MCF 10A (cell line): ENCODE data around the gene DCLK1. TPM values are rescaled to one million over a fixed set of nuclear protein-coding genes. Genes with fewer than 3 reads are reported as not detected.

Experiments
- BruUV-seq: library from RNA; stranded (reverse); fragments of 400-500 nt; replicated peaks from 2 replicates; lab custom pipeline; 2021; lab: Mats Ljungman, UMichigan
- CTCF ChIA-PET: fragments of 300-600 bp; sonication (Branson Sonifier 250); formaldehyde crosslinking; extraction: SDS; loops from one replicate; lab custom pipeline; 2021; ENCODE audit warnings: antibody characterized with exemption, inconsistent platforms; lab: Yijun Ruan, JAX
- POLR2A ChIA-PET: fragments of 300-600, 350-650 bp; sonication (Branson Sonifier 250); formaldehyde crosslinking; extraction: SDS; loops from one replicate; lab custom pipeline; 2020; ENCODE audit warnings: antibody characterized with exemption, inconsistent platforms; lab: Yijun Ruan, JAX
- DNase-seq: peaks from one replicate; pipeline ENCODE4 v3.0.0-alpha.2; 2018; ENCODE audit not compliant: unreplicated experiment
- H3K27ac Mint-ChIP-seq: one replicate; pipeline ENCODE4 v1.8.0; 2022; ENCODE audit warnings: mild to moderate bottlenecking, low read depth, mixed read lengths; ENCODE audit not compliant: unreplicated experiment
- H3K27me3 Mint-ChIP-seq: one replicate; pipeline ENCODE4 v1.8.0; 2022; ENCODE audit warnings: mixed read lengths; ENCODE audit not compliant: insufficient read depth, unreplicated experiment
- H3K36me3 Mint-ChIP-seq: one replicate; pipeline ENCODE4 v1.8.0; 2022; ENCODE audit warnings: mild to moderate bottlenecking, moderate library complexity, mixed read lengths; ENCODE audit not compliant: insufficient read depth, unreplicated experiment
- H3K4me1 Mint-ChIP-seq: one replicate; pipeline ENCODE4 v1.8.0; 2022; ENCODE audit warnings: mixed read lengths; ENCODE audit not compliant: insufficient read depth, unreplicated experiment
- H3K4me3 Mint-ChIP-seq: one replicate; pipeline ENCODE4 v1.8.0; 2022; ENCODE audit warnings: mild to moderate bottlenecking, moderate library complexity, mixed read lengths; ENCODE audit not compliant: unreplicated experiment
- H3K9me3 Mint-ChIP-seq: one replicate; pipeline ENCODE4 v1.8.0; 2022; ENCODE audit warnings: mixed read lengths; ENCODE audit not compliant: unreplicated experiment
- intact Hi-C: fragments of 100-400 bp; cut with micrococcal nuclease; formaldehyde crosslinking; loops from 2 replicates; pipeline ENCODE4 v1.14.1; 2022
- total RNA-seq: library from RNA; stranded (reverse); gene quantifications from 2 replicates; pipeline ENCODE4 v1.2.3, GENCODE V29; 2022
- TF ChIP-seq, protein P1 (sequence below): fragments of 200-600 bp; IDR thresholded peaks from one replicate; pipeline ENCODE4 v1.8.0; 2022; ENCODE audit warnings: antibody characterized with exemption, mild to moderate bottlenecking; ENCODE audit not compliant: unreplicated experiment

DCLK1 gene
- total RNA-seq, 1 experiment from 2014 or later, result 0.44 TPM

DNA sequence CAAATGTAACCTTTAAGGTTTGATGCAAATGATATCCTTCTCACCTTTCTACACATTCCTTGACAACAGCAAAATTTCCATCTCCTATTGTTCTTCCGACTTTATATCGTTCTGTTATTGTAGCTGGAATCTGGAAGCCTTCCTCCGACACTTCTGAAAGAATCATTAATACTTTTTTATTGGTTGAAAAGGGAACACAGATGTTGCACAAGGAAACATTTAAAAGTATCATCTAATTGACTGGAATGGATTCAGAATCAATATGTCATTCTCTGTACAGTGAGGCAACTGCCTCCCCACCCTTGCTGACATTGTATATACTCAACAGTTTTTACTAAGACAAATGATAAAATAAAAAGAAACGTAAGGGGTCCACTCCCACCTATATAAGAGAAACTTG, 295.2 kb downstream of the DCLK1 start:
- no peaks in the 10 kb centered on the region for H3K27me3 Mint-ChIP-seq
- no peaks in the 10 kb centered on the region for H3K36me3 Mint-ChIP-seq
- H3K4me3 Mint-ChIP-seq, result no peak overlapping the region
- ChIA-PET POLR2A (no interaction called here), CTCF (no interaction called here)
- no peak for DNase-seq
- TF ChIP-seq, protein P1, sequence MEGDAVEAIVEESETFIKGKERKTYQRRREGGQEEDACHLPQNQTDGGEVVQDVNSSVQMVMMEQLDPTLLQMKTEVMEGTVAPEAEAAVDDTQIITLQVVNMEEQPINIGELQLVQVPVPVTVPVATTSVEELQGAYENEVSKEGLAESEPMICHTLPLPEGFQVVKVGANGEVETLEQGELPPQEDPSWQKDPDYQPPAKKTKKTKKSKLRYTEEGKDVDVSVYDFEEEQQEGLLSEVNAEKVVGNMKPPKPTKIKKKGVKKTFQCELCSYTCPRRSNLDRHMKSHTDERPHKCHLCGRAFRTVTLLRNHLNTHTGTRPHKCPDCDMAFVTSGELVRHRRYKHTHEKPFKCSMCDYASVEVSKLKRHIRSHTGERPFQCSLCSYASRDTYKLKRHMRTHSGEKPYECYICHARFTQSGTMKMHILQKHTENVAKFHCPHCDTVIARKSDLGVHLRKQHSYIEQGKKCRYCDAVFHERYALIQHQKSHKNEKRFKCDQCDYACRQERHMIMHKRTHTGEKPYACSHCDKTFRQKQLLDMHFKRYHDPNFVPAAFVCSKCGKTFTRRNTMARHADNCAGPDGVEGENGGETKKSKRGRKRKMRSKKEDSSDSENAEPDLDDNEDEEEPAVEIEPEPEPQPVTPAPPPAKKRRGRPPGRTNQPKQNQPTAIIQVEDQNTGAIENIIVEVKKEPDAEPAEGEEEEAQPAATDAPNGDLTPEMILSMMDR, result no peak
- intact Hi-C loops, result no loop called here
- no peaks in the 10 kb centered on the region for H3K9me3 Mint-ChIP-seq
- BruUV-seq, result no TSS peak
- H3K27ac Mint-ChIP-seq, result no peak overlapping the region
- H3K4me1 Mint-ChIP-seq, result no peaks in the 10 kb centered on the region

GRCh38 chr13:35833608-35834275, 297.4 kb downstream of the DCLK1 start:
- intact Hi-C loops, result no loop called here
- Mint-ChIP-seq H3K4me1 (no peaks in the 10 kb centered on the region), H3K9me3 (no peaks in the 10 kb centered on the region), H3K27me3 (no peaks in the 10 kb centered on the region), H3K27ac (no peak overlapping the region), H3K36me3 (no peaks in the 10 kb centered on the region), H3K4me3 (no peak overlapping the region)
- DNase-seq, result no peak
- POLR2A ChIA-PET, result no interaction called here
- no TSS peak for BruUV-seq
- CTCF ChIA-PET, result interaction anchor here (1.5 kb wide), 1 partner anchor 15 kb away, joined by 9 read pairs; no protein-coding TSS in a partner anchor
- TF ChIP-seq, protein P1, result no peak

DNA sequence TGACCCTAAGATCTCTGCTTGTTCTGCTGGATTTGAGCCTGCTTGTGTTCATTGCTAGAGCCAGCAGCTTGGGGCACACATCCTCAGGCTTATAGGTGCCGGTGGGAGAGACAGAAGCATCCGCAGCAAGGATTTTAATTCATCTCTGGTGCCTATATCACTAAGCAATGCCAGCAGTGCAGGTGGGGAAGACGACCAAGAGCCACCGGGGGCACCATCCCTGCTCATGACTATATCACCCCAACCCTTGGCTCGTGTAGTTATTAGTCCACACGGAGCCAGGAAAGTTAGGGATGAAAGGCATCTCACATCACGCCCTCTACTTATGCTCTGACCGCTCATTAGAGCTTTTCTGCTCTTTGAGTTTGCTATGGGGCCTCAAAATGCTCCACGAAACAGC, 298.2 kb downstream of the DCLK1 start:
- no peak overlapping the region for H3K4me3 Mint-ChIP-seq
- no peaks in the 10 kb centered on the region for H3K9me3 Mint-ChIP-seq
- CTCF ChIA-PET, result interaction anchor here (0.8 to 1.2 kb wide), 2 partner anchors 46 to 80 kb away, joined by 4 to 5 read pairs; no protein-coding TSS in a partner anchor
- H3K27me3 Mint-ChIP-seq, result no peaks in the 10 kb centered on the region
- TF ChIP-seq, protein P1, result no peak
- H3K4me1 Mint-ChIP-seq, result no peaks in the 10 kb centered on the region
- H3K36me3 Mint-ChIP-seq, result no peaks in the 10 kb centered on the region
- POLR2A ChIA-PET, result no interaction called here
- intact Hi-C loops, result no loop called here
- H3K27ac Mint-ChIP-seq, result no peak overlapping the region
- BruUV-seq, result no TSS peak
- DNase-seq, result no peak

DNA sequence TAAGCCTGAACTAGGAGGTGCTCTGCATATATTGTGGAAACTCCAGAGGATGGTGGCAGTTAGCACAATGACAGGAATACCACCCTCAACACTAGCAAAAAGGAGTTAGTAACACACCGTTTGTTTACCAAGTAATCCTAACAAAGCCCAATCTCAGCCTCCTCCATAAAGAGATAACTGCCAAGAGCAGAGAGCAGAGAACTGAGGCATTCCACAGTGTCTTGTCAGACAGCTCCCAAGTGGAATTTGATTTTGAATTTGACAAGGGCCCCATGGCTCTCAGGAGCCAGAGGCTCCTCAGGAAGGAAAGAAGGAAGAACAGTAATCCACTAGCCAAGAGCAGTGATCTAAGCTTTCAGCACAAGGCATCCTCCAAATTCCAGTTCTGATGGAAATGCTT, 298.6 kb downstream of the DCLK1 start:
- Mint-ChIP-seq H3K27ac (no peak overlapping the region), H3K4me3 (no peak overlapping the region), H3K36me3 (no peaks in the 10 kb centered on the region), H3K4me1 (no peaks in the 10 kb centered on the region), H3K27me3 (no peaks in the 10 kb centered on the region), H3K9me3 (no peaks in the 10 kb centered on the region)
- intact Hi-C loops, result no loop called here
- BruUV-seq, result no TSS peak
- ChIA-PET POLR2A (no interaction called here), CTCF (interaction anchor here (0.8 to 1.2 kb wide), 2 partner anchors 47 to 81 kb away, joined by 4 to 5 read pairs; no protein-coding TSS in a partner anchor)
- TF ChIP-seq, protein P1, result no peak
- no peak for DNase-seq
